SH-SY5Y (cell line): ENCODE measurements around the gene ANKRD28.

Experiments
- GATA2 ChIP-seq: IDR thresholded peaks from 2 replicates; pipeline ENCODE4 v1.6.1; 2011; ENCODE audit warnings: mild to moderate bottlenecking, low read depth, low read length
- GATA3 ChIP-seq: IDR thresholded peaks from 2 replicates; pipeline ENCODE4 v1.6.1; 2011; ENCODE audit warnings: low read depth, mild to moderate bottlenecking, low read length, moderate library complexity

- no peak for TF ChIP-seq GATA3
- no peak for TF ChIP-seq GATA2
These were observed 146.4 kb downstream of the ANKRD28 start for GRCh38 chr3:15651396-15651795.
